HG03108 (cell line): ENCODE results near the gene NCK2.

Source experiments
- ATAC-seq: cut with Tn5 transposase; IDR thresholded peaks from one replicate; pipeline ENCODE4 v1.9.1; 2021; ENCODE audit warnings: moderate library complexity; ENCODE audit not compliant: unreplicated experiment

Gene NCK2

GRCh38 chr2:105734762-105735538 is 9.8 kb upstream of the NCK2 start:
- ATAC-seq = no peak

GRCh38 chr2:105736145-105736544 is 8.6 kb upstream of the NCK2 start:
- ATAC-seq = no peak

GRCh38 chr2:105737980-105738657 is 6.6 kb upstream of the NCK2 start:
- ATAC-seq = no peak

GRCh38 chr2:105738658-105739241 is 6.0 kb upstream of the NCK2 start:
- no peak for ATAC-seq

- ATAC-seq = no peak
These were observed 5.3 kb upstream of the NCK2 start for GRCh38 chr2:105739426-105739825.

GRCh38 chr2:105739944-105740530 is 4.7 kb upstream of the NCK2 start:
- ATAC-seq = no peak

GRCh38 chr2:105741174-105741573 is 3.5 kb upstream of the NCK2 start:
- no peak for ATAC-seq

- ATAC-seq = no peak
These were observed 3.1 kb upstream of the NCK2 start for GRCh38 chr2:105741617-105742016.

- ATAC-seq = peak; percentile 60
These were observed 412 bp upstream of the NCK2 start for GRCh38 chr2:105744091-105744908.

- ATAC-seq = peak; percentile 53
These were observed 1.7 kb downstream of the NCK2 start for GRCh38 chr2:105746177-105747080.

- ATAC-seq = no peak
These were observed 2.7 kb downstream of the NCK2 start for GRCh38 chr2:105747254-105747894.

- ATAC-seq = no peak
These were observed 3.3 kb downstream of the NCK2 start for GRCh38 chr2:105747991-105748390.

- ATAC-seq = no peak
These were observed 3.9 kb downstream of the NCK2 start for GRCh38 chr2:105748566-105748965.

GRCh38 chr2:105749583-105750400 is 5.1 kb downstream of the NCK2 start:
- ATAC-seq = no peak

GRCh38 chr2:105750735-105751134 is 6.0 kb downstream of the NCK2 start:
- ATAC-seq = no peak

GRCh38 chr2:105751272-105751671 is 6.6 kb downstream of the NCK2 start:
- no peak for ATAC-seq

GRCh38 chr2:105752691-105753358 is 8.1 kb downstream of the NCK2 start:
- no peak for ATAC-seq

GRCh38 chr2:105753380-105753779 is 8.7 kb downstream of the NCK2 start:
- no peak for ATAC-seq
